HG03439 (cell line): ENCODE results near the gene FAM170B.

Experiments used
- ATAC-seq: cut with Tn5 transposase; IDR thresholded peaks from one replicate; pipeline ENCODE4 v1.9.1; 2021; ENCODE audit warnings: mild to moderate bottlenecking, moderate library complexity; ENCODE audit not compliant: unreplicated experiment

FAM170B gene

DNA sequence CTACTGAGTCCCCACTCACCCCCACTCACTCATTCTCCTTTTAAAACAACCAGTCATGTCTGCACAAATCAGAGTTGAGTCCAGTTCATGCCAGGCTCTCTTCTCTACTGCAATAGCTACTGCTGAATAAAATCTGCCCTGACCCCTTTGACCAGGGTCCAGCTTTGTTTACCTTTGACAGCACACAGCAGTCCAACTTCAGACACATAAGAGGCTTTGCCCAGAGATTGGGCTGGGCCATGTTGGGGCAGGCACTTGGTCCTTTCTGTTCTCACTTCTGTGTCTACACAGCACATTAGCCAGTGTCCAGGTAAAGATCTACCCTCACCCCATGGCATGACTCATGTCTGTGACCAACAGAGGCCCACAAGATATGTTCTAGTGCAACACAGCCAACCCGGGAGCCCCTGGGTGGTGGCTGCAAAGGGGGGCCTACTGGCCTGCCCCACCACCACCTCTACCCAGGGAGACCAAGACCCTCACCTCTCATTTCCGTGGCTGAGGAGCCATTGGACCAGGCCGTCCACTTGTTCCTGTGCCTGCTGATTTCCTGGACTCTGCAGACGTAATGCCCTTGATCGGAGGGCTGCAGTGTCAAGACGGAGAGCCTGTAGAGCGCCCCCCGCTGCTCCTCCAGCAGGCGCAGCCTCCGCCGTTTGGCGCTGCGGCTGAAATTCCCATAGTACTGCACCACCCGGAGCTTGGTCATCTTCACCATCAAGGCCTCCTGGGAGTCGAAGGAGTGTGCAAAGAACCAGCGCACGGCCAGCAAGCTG, 26.5 kb downstream of the FAM170B start:
- ATAC-seq: no peak

DNA sequence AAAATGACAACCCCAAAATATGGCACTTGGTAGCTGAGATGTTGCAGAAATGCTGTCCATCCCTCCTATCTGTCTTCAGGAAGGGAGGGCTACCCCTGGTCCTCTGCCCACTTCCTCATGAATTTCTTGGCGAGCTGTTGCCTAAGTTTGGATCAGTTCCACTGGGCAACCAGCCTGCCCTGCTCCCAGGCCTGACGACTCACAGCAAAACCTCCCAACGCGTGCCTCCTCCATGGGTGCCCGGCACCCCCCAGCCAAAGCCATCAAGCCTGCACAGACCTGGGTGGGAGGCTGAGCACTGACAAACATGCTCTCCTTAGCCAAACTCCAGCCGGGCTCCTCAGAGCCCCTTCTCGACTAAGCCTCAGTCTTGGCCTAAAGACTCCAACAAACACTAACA, 27.4 kb downstream of the FAM170B start:
- ATAC-seq: no peak

DNA sequence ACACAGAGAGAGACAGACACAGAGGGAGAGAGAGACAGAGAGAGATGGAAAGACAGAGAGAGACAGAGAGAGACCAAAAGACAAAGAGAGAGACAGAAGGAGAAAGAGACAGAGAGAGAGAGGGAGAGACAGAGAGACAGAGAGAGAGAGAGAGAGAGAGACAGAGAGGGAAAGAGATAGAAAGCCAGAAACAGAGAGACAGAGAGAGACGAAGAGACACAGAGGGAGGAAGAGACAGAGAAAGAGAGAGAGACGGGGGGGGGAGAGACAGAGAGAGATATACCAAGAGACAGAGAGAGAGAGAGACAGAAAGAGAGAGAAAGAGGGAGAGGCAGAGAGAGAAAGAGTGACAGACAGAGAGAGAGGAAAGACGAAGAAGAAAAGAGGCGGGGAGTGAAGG, 28.7 kb downstream of the FAM170B start:
- no peak for ATAC-seq

DNA sequence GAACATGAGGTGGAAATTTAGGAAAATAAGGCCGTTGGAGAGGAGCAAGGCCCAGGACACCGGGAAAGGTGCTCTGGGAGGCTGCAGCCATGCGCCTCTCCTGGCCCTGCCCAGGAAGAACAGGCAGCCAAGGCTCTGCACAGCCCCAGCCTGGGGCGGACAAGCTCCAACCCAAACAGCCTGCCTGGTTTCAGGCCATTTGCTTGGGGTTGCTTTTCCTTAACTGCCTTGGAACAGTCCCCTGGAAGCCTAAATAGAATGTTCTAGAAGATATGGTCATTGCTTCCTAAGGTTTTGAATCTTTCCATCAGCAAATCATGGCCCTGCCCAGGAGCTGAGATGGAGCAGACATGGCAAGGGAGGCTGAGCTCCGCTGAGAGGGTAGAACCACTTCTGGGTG, 29.5 kb downstream of the FAM170B start:
- no peak for ATAC-seq

DNA sequence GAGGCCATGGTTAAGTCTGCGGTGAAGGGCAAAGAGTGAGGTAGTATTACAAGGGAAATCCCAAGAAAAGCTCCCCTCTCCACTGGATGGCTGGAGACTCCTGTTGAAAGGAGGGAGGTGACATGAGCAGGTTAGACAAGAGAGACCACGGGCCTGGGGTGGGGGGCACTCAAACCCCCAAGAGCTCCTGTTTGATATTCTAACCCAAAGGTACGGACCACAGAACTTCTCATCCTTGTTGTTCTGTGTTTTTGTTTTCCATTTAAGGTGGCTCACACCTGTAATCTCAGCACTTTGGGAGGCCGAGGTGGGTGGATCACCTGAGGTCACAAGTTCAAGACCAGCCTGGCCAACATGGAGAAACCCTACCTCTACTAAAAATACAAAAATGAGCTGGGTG, 30.1 kb downstream of the FAM170B start:
- no peak for ATAC-seq

DNA sequence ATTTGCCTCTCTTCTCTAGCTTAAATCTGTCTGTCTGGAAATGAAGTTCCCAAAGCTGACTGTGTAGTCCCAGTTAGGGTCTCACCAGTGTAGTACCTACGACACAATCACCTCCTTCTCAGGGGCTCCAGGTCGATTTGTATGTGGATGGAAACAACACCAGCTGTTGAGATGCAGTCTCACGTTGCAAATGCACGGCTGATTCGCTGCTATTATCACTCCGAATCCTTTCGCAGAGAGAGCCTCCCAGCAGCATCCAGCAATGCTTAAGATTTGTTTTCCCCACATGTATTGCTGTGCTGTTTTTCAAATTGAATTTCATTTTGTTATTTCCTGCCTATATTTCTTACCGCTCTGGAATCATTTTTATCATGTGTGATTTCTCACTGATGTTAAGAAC, 34.8 kb downstream of the FAM170B start:
- no peak for ATAC-seq

DNA sequence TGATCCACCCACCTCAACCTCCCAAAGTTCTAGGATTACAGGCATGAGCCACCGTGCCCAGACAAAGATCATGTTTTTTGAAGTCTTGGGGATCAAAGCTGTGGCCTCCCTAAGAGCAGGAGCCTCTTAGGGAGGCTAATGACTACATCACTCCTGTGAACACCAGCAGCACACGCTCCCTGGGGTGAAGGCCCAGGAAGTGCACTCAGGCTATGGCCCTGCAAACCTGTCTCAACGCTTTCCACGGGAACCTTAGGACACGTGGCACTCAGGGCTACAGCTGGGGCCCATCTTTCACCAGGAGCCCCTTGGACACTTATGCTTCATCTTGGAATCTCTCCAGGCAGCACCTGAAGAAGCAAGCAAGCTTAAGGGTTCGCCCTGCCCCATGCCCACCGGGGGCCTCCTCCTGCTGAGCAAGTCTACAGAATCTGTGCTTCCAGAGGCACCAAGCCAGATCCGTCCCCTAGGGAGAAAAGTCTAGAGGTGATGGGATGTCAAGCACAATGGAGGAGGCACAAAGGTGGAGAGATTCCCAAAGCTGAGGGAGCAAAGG, 36.9 kb downstream of the FAM170B start:
- no peak for ATAC-seq

DNA sequence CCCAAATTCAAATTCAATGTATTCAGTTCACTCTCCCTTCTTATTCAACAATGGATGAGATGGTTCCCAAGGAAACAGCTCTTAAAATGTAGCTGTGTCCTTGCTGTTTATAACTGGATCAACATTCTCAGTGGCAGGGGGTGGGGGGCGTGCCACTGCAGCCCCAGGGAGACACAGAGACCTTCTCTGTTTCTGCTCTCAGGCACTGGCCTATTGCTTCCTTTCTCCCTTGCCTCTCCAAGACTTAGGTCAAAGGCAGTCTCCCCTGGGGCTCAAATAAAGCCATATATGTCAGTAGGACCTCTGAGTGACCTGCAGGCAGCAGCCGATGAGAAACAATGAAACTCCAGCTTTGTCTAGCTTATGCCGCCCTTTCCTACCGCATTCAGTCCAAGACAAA, 39.2 kb downstream of the FAM170B start:
- no peak for ATAC-seq

DNA sequence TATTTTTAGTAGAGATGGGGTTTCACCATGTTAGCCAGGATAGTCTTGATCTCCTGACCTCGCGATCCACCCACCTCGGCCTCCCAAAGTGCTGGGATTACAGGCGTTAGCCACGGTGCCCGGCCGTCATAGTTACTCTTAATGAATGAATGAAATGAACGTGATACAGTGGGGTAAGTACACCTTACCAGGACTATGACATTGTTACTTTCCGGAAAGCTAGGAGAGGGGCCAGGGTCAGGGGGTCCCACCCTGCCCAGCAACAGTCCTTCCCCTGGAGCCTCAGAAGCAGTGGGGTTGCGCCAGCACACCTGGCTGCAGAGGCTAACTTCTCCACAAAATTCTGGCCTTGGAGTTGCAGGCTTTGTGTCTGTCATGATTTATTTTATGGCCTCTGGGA, 39.9 kb downstream of the FAM170B start:
- ATAC-seq: no peak

DNA sequence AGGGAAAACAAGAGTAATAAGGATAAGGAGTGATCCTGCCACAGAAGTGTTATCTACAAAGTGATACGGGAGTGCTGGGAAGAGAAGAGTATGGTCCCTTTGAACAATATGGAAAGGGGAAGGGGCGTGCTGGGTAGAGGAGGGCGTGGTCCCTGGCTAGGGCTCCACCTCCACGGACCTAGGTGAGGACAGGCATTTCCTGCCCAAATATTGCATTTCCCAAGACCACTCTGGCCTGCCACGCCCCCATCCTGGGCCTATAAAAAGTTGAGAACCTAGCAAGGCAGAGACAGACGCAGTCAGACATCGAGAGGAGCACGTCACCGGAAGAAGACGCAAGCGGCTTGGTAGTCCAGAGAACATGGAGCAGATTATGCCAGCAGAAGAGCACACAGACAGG, 41.3 kb downstream of the FAM170B start:
- no peak for ATAC-seq

DNA sequence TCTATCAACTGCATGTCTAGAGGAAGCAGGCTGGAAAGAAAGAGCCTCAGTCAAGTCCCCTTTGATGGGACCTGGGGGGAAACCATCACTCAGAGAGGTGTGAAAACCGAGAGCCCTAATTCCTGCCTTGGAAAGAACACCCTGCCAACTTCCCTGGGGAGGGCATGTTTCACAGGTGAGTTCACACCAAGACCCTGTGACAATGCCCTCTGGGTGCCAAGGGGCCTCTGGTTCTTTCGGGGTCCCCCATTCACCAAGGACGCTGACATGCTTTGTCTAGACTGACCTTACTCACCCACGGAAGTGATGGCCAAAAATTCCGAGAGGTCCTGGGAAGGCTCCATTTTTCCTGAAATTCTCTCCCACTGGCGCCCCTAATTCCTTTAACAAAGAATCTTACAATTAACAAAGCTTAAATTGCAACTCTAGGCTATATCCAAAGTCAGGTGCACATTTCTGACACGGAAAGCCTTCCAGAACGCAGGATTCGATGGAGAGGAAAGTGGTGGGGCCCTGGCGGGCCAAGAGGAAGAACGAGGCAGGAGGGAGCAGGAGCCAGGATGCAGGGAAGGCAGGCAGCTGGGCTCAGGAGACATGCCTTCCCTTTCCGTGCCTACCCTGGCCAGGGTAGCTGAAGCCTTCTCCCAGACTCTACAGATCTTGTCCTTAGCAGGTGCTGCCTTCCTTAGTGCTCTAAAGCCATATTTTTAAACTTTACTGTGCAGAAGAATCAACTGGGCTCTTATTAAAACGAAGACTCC, 42.2 kb downstream of the FAM170B start:
- no peak for ATAC-seq

DNA sequence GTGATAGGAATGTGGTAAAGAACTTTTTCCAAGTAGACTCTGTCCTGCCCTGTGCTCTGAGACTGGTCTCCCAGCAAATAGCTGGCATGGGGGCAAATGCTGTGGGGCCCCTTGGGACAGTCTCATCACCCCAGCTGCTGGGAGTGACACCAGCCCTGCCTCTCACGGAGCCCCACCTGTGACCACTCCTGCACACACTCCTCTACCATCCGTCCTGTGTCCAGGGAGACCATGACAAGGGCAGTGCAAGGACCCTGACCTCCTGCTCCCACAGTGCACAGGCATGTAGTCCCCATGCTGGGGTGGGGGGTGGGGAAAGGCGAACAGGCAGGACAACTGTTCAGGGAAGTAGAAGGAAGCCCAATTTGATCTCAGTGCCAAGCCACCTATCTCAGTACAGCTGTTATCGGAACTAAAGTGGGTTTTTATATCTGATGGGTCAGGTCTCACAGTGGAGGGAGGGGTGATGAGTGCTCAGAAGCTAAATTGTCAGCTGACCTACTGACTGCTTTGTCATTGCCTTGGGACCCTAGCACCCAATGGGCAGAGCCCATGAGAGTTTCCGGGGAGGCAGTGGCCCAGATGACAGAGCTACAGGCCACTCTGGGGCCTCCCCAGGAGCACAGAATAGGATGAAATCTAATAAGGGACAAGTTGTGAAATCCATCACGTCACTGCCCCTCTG, 43.0 kb downstream of the FAM170B start:
- no peak for ATAC-seq

DNA sequence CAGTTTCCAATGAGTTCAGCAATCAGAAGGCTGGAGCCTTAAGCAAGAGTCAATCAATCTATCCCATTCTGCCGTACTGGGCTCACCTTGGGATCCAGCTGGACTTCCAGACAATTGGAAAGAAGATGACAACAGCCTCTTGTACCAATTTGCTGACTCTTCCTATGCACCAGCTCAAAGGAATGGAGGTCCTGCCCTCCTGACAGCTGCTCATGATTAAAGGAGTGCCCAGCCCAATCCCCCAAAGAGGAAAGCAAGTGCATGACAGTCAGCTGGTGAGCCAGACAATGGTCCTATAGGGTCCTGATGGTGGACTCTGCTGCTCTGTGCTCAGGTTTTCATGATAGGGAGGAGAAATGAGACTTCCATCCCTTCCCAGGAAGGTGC, 43.6 kb downstream of the FAM170B start:
- no peak for ATAC-seq

DNA sequence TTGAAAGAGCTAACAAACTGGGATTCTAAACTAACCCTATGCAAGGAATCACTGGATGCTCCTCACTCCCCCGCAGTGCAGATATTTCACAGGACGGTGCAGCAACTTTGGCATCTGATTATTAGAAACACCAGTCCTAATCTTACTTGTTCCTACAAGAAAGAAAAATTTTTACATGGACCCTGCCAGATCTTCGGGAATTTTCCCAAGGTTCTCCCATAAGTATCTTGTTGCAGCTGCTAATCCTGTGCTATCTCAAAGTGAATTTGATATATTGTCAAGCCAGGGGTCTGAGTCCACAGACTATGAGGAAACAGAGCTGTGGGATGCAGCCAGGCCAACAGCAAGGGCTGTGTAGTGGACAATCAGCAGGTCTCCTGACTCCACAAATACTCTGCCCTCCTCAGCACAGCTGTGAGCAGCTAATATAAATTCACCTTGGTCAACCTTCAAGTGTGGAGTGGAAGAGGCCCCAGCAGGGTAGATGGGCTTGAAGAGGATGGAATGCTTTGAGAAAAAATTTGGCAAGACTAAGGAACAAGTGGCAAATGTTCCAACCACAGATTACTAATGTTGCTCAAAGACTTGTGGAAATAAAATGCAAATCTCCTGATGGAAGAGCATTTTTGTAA, 44.1 kb downstream of the FAM170B start:
- ATAC-seq: no peak

DNA sequence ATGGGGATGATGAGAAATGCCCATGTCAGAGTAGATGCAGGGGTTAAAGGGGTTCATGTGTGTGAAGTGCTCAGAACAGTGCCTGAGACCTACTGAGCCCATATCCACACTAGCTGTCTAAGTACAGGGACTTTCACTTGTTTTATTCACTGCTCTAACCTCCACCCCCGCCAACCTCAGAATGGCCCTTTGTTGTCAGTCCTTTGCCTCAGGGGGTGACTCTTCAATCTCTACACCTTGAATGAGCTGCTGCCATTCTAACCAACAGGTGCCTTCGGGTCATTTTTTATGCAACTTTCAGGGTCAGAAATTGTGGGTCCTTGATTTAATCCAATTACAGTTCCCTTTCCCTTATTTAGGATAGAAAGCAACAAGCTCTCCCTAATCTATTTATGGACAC, 44.7 kb downstream of the FAM170B start:
- ATAC-seq: no peak

DNA sequence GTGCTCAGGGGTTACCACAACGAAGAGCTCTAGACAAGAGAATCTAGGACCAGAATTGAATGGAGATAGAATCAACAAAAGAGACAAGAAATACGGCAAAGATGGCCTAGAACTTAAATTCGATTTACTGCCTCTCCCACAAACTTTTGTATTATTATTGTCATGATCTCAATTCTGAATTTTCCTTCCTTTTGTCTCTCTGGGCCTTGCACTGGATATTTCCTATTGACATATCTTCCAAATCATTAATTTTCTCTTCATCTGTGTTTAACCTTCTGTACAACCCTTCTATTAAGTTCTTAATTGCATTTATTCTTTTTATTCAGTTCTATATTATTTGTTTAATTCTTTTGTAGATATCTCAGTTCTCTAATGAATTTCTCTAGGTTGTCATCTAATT, 46.9 kb downstream of the FAM170B start:
- ATAC-seq: no peak

DNA sequence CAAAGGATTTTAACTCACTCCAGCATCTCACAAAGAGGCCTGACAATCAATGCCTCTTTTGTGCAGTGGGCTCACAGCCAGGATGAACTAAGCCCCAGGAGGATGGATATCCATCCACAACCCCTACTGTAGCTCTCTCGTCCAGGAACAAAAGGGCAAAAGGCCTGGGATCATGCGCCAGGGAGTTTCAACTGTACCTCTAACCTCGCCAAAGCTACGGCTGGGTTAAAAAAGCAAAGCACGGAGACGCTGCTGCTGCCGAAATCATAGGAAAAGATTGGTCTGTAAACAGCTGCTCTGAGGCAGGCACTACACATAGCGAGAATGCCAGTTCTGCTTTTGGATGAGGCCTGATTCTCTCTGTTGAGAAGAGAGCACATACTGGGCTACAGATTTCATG, 50.6 kb downstream of the FAM170B start:
- no peak for ATAC-seq

DNA sequence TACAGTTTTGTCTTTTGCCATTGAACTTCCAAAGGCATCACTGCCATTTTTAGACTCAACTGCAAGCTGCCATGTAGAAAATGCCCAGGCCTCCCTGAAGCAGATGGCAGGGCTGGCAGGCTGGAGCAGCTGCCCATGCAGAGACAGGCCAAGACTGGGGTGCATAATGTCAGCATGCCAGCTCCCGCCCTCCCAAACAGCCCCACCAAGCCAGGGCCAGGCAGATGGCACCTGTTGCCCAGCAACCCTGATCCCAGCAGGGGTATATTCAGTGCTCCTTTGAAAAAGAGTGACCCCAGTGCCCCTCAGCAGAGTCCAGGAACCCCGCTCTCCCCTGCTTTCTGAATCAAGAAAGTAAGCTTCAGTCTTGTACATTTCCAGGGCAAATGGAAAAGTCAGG, 51.1 kb downstream of the FAM170B start:
- ATAC-seq: no peak

DNA sequence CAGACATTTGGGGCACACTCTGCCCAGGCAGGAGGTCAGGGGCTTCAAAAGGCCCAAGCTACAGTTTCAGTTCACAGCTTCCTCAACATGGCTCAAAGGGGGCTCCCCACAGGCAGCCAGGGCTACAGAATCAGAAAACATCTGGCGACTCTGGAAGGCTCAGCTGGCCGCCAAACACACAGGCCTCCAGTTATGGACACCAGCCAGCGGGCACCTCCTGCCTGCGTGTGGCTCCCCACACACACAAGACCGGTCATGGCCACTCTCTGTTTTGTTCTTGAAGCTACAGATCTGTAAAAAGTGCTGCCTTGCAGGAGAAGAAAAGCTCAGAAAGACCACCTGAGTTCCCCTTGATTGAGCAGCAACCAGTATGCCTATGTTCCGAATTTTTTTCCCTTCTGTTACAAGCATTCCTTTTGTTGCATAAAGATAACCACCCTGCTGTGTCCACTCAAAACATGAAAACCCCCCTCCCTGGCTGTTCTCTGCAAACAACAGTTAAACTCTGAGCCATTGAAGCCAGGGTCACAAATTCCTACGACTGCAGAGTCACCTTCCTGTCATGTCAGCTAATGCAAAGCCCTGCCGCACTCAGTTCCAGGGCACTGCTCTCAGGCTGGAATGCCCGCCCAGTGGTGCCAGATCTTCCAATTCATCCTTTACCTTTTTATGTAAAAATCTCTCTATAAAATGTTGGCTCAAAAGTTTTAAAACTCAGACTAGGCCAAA, 52.1 kb downstream of the FAM170B start:
- ATAC-seq: no peak
